ENCODE data around the gene POFUT1.

Gene POFUT1

DNA sequence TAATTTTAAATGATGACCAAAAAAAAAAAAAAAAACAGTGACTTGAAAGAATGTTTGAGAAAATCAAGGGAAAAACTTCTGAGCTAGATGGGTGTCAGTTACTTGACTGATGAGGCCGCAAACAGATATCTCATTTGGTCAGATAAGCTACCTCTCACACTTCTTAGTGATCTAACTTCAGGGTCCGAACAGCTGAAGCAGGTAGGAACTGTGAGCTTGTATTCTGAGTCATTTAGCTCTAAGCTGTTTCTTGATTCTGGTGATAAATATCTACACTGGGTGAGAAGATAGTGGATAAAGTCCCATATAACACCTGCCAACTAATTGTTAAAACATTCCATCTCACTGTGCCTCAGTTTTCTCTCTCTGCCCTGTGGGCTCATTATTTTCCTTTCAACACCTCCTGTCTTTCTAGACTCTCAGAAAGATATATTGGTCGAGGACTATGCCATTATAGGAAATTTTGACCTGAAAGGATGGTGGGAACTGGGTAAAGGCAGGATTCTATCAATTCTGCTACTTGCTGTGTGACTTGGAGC lies 77.5 kb downstream of the POFUT1 start:
- no peak for DNase-seq

DNA sequence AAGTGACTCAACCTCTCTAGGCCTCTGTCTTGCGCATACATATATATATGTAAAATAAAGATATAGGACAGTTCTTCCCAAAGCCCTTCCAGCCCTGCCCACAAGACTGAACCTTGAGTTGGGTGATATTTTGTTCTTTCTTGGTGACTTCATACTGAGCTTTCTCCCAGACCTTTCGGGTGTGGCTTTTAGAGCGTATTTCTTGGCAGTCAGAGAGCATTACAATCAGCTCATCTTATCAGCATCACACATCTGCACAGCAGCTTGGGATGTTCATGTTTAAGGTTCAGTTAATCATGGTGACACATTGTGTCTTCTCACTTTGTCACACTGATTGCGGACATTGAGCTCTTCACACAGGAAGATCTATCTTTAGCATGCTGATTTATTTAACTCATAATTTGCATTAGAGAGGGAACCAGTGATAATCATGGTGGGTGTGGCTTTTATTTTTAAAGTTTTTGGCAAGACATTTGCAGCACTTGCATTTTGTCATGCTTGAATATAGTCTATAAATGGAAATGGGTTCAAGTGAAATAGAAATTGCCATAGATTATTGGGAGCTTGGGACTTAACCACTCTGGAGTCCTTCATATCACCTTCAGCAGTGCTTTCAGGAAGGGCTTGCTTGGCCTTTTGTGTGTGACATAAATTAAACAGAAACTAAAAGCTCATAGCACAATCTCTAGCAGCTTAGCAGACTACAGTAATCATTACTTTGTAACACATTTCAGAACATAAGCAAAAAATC lies 78.1 kb downstream of the POFUT1 start:
- no peak for DNase-seq

DNA sequence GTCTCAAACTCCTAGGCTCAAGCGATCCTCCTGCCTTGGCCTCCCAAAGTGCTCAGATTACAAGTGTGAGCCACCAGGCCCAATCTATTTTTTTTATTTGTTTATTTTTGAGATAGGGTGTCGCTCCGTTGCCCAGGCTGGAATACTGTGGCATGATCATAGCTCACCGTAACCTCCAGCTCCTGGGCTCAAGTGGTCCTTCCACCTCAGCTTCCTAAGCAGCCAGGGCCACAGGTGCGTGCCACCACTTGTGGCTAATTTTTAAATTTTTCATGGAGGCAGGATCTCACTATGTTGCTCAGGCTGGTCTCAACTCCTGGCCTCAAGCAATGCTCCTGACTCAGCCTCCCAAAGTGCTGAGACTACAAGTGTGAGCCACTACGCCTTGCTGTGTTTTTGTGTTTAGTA lies 79.6 kb downstream of the POFUT1 start:
- DNase-seq, result no peak
